BE2C (cell line): ENCODE data around the gene GLYATL1B.

Experiments
- DNase-seq: peaks from one replicate; pipeline ENCODE4 v3.0.0-alpha.2; 2020
- H3K27me3 ChIP-seq: fragments of 250-450 bp; sonication (Bioruptor Pico); 2 replicates; pipeline ENCODE4 v1.5.1; 2020; ENCODE audit warnings: mild to moderate bottlenecking
- H3K36me3 ChIP-seq: fragments of 250-450 bp; sonication (Bioruptor Pico); 2 replicates; pipeline ENCODE4 v1.5.1; 2020; ENCODE audit warnings: mild to moderate bottlenecking
- H3K4me1 ChIP-seq: fragments of 250-450 bp; sonication (Bioruptor Pico); 2 replicates; pipeline ENCODE4 v1.5.1; 2020
- H3K4me3 ChIP-seq: 2 replicates; pipeline ENCODE4 v1.5.1; 2011; ENCODE audit warnings: low read depth, low read length
- H3K9me3 ChIP-seq: fragments of 250-450 bp; sonication (Bioruptor Pico); 2 replicates; pipeline ENCODE4 v1.5.1; 2020
- TF ChIP-seq, protein P1 (sequence below): IDR thresholded peaks from 2 replicates; pipeline ENCODE4 v1.5.1; 2012; ENCODE audit warnings: mild to moderate bottlenecking, low read depth, low read length

GLYATL1B gene

DNA sequence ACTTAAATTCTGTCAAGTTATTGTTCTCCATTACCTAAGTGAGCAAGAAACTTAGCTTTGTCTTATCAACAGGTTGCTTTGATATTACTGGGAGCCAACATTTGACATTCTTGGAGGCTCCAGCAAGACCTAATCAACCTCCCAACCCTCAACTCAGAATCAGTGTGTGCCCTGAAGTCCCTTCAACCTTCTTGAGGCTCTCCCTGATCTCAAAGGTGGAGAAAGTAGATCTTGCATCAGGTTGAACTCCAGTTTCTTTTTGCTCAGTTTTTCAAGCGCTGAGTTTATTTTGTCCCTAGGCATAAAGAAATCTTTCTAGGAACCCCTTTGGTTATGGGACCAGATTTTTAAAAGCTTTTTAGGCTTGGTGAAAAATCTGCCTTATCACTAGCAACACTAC is 58.0 kb downstream of the GLYATL1B start:
- no peaks in the 10 kb centered on the region for H3K36me3 ChIP-seq
- H3K9me3 ChIP-seq: no peaks in the 10 kb centered on the region
- H3K27me3 ChIP-seq: peaks cover 7% of the 10 kb centered on the region; the same call in 1 of the 2 replicates
- DNase-seq: no peak
- TF ChIP-seq, protein P1, sequence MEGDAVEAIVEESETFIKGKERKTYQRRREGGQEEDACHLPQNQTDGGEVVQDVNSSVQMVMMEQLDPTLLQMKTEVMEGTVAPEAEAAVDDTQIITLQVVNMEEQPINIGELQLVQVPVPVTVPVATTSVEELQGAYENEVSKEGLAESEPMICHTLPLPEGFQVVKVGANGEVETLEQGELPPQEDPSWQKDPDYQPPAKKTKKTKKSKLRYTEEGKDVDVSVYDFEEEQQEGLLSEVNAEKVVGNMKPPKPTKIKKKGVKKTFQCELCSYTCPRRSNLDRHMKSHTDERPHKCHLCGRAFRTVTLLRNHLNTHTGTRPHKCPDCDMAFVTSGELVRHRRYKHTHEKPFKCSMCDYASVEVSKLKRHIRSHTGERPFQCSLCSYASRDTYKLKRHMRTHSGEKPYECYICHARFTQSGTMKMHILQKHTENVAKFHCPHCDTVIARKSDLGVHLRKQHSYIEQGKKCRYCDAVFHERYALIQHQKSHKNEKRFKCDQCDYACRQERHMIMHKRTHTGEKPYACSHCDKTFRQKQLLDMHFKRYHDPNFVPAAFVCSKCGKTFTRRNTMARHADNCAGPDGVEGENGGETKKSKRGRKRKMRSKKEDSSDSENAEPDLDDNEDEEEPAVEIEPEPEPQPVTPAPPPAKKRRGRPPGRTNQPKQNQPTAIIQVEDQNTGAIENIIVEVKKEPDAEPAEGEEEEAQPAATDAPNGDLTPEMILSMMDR: no peak
- H3K4me1 ChIP-seq: no peaks in the 10 kb centered on the region
- H3K4me3 ChIP-seq: peak overlapping the region; percentile 28; the same call in 1 of the 2 replicates
